Prostate gland (tissue), 2 donors: ENCODE results near the gene AARS2.

Source experiments
- CTCF ChIP-seq, 4 experiments: fragments of 200-600 bp in 2 of 4; fragments of 450-650 bp in 2 of 4; sonication (generic) in 2 of 4; IDR thresholded peaks; 1 replicate in 3 of 4; 2 replicates in 1 of 4; pipeline ENCODE4 v1.5.1; 2016 to 2019; ENCODE audit warnings: antibody characterized with exemption in 4 of 4, mild to moderate bottlenecking in 2 of 4, moderate library complexity in 2 of 4
- POLR2A ChIP-seq: fragments of 450-650 bp; IDR thresholded peaks from one replicate; pipeline ENCODE4 v1.6.1; 2016; ENCODE audit warnings: antibody characterized with exemption, mild to moderate bottlenecking
- POLR2AphosphoS5 ChIP-seq: sonication (generic); formaldehyde crosslinking; IDR thresholded peaks from one replicate; pipeline ENCODE4 v1.6.1; 2017; ENCODE audit warnings: antibody characterized with exemption

- no peak for TF ChIP-seq CTCF (IDR thresholded peaks at IDR 0.05)
- TF ChIP-seq POLR2A = no peak
- TF ChIP-seq POLR2AphosphoS5 = no peak
Measured at GRCh38 chr6:44269178-44269920, 43.8 kb downstream of the AARS2 start.
